Spleen (tissue), 7 donors: Measurements from ENCODE around the gene GMCL2.

ENCODE experiments used
- POLR2A ChIP-seq, 3 donors: fragments of 450-650 bp; IDR thresholded peaks; one replicate each; pipeline ENCODE4 v1.5.1; 2017; ENCODE audit warnings: antibody characterized with exemption in 3 of 3, mild to moderate bottlenecking in 1 of 3
- POLR2AphosphoS5 ChIP-seq, 3 donors: sonication (generic); formaldehyde crosslinking; IDR thresholded peaks; one replicate each; pipeline ENCODE4 v1.5.1; 2017; ENCODE audit warnings: antibody characterized with exemption in 3 of 3
- TF ChIP-seq, protein P1 (sequence below), 11 experiments: fragments of 200-600 bp in 7 of 11; fragments of 450-650 bp in 4 of 11; sonication (generic) in 4 of 11; IDR thresholded peaks in 8 of 11; conservative IDR thresholded peaks in 3 of 11; 1 replicate in 7 of 11; 2 replicates in 4 of 11; pipeline versions ENCODE4 v1.4.0 to v1.8.0; 2016 to 2021; ENCODE audit warnings: antibody characterized with exemption in 11 of 11, inconsistent platforms in 4 of 11, mild to moderate bottlenecking in 1 of 11
- donor health status: DM: no; HTN: no; CAD: no; lungs with moderate emphysema.
- donor health status: DM: no; HTN: no; CAD: no.
- donor health status: DM: no; HTN: no; CAD: no.

DNA sequence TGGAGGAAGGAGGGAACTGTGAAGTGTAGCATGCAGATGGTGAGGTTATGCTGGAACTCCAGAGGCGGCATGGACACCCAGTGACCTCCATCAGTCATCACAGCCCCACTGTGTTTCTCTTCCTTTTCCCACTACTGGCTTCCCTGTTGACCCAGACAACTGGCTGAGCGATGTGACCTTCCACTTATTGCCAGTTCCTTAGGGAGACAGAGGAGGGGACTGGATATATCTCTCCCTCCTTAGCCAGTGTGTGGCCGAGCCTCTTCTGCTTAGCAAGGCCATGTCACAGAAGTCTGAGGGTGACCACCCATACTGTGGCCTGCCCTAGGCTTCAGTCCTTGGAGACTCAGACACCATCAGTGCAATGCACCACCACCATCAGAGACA, 48.4 kb upstream of the GMCL2 start:
- TF ChIP-seq POLR2A (IDR thresholded peaks at IDR 0.05) (no peak), POLR2AphosphoS5 (IDR thresholded peaks at IDR 0.05) (no peak)
- TF ChIP-seq, protein P1, sequence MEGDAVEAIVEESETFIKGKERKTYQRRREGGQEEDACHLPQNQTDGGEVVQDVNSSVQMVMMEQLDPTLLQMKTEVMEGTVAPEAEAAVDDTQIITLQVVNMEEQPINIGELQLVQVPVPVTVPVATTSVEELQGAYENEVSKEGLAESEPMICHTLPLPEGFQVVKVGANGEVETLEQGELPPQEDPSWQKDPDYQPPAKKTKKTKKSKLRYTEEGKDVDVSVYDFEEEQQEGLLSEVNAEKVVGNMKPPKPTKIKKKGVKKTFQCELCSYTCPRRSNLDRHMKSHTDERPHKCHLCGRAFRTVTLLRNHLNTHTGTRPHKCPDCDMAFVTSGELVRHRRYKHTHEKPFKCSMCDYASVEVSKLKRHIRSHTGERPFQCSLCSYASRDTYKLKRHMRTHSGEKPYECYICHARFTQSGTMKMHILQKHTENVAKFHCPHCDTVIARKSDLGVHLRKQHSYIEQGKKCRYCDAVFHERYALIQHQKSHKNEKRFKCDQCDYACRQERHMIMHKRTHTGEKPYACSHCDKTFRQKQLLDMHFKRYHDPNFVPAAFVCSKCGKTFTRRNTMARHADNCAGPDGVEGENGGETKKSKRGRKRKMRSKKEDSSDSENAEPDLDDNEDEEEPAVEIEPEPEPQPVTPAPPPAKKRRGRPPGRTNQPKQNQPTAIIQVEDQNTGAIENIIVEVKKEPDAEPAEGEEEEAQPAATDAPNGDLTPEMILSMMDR (IDR thresholded peaks at IDR 0.05 in 8 of 11, conservative IDR thresholded peaks at IDR 0.05 in 3 of 11): no peak
